NCI-H345 (cell line): Measurements from ENCODE around the gene RBM24.

Experiments used
- DNase-seq: peaks from one replicate; lab custom pipeline; 2025; lab: John Stamatoyannopoulos, UW

RBM24 gene

DNA sequence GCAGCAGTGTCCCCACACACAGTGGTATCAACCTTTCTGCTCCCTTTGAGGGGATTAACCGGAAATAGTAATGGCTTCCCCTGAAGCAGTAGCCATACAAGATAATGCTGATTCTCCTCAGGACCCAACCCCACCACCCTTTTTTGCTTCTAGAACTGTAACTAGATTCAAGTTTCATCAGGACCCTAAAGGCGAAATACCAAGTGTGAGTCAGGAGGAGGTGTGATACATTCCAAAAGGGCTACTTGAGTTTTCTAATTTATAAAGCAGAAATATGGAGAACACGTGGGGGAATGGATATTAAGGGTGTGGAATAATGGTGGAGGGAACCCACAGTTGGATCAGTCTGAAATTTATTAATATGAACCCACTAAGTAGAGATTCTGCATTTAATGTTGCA is 60.7 kb downstream of the RBM24 start:
- DNase-seq: no peak

DNA sequence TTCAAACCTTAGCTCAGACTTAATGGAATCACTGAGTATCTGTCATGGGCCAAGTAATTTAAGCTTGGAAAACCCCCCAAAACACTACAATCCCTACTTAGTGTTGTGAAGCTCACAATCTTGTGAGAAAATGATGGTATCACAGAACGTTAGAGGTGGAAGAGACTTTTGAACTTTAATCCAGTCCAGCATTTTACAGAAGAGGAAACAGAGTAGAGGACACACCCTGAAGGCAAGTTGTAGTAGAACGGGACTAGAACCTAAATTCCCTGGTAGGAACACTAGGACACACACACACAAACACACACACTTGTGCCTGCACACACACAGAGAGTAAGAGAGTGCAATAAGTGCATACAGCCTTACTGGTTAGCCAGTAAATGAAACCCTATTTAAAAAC is 62.1 kb downstream of the RBM24 start:
- DNase-seq: no peak
